GM12874 (cell line): ENCODE measurements around the gene NDUFV1.

Source experiments
- TF ChIP-seq, protein P1 (sequence below): IDR thresholded peaks from 2 replicates; pipeline ENCODE4 v1.5.1; 2011; ENCODE audit warnings: low read depth, mild to moderate bottlenecking, control low read depth, low read length, moderate library complexity; ENCODE audit not compliant: insufficient read depth

The NDUFV1 gene

GRCh38 chr11:67572305-67572704 lies 34.4 kb upstream of the NDUFV1 start:
- TF ChIP-seq, protein P1, sequence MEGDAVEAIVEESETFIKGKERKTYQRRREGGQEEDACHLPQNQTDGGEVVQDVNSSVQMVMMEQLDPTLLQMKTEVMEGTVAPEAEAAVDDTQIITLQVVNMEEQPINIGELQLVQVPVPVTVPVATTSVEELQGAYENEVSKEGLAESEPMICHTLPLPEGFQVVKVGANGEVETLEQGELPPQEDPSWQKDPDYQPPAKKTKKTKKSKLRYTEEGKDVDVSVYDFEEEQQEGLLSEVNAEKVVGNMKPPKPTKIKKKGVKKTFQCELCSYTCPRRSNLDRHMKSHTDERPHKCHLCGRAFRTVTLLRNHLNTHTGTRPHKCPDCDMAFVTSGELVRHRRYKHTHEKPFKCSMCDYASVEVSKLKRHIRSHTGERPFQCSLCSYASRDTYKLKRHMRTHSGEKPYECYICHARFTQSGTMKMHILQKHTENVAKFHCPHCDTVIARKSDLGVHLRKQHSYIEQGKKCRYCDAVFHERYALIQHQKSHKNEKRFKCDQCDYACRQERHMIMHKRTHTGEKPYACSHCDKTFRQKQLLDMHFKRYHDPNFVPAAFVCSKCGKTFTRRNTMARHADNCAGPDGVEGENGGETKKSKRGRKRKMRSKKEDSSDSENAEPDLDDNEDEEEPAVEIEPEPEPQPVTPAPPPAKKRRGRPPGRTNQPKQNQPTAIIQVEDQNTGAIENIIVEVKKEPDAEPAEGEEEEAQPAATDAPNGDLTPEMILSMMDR: no peak

- TF ChIP-seq, protein P1: peak; percentile 79
These were observed 33.9 kb upstream of the NDUFV1 start for GRCh38 chr11:67572747-67573419.

DNA sequence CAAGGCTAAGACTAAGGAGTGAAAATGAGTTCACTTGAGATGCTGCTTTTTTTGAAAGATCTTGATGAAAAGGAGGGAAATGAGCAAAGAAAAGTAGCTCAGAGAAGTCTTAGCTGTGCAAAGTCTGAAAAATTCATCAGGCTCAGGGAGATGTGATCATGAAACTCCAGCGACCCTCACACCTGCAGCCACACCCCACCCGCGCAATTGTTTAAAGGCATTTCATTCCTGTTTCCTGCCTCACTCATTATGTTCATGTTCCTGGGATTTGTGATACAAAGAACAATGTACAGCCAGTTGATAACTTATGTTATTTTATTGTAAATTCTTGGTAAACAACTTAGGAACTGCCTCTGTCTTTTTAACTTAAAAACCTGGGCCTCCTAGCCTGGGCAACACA lies 31.8 kb upstream of the NDUFV1 start:
- TF ChIP-seq, protein P1: no peak

- TF ChIP-seq, protein P1: peak; percentile 44; the same call in 1 of the 2 replicates
These were observed 29.8 kb upstream of the NDUFV1 start for GRCh38 chr11:67576735-67577475.

DNA sequence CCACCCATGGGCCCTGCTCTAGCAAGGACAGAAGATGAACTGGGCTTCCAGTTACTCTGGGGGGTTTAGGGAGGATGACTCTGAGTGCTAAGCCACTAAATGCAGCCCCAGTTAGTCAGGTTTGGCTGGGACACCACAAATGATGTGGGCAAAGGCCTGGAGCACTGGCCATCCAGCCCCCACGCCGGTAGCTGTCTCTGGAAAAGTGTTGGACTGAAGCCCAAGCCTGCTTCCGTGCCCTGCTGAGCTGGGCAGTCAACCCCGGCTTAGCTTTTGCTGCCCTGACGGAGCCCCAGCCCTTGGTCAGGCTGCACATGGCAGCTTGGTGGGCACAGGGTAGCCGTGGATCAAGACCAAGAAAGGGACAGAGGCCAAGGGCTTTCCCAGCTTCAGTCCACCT lies 28.8 kb upstream of the NDUFV1 start:
- TF ChIP-seq, protein P1: no peak

GRCh38 chr11:67581469-67581868 lies 25.3 kb upstream of the NDUFV1 start:
- TF ChIP-seq, protein P1: no peak

- TF ChIP-seq, protein P1: no peak
These were observed 24.7 kb upstream of the NDUFV1 start for GRCh38 chr11:67582011-67582410.
